GF-D8 (cell line): Measurements from ENCODE around the gene CTDSPL.

Experiments
- DNase-seq: peaks from one replicate; lab custom pipeline; 2025; lab: John Stamatoyannopoulos, UW

CTDSPL gene

GRCh38 chr3:37853691-37854413, 7.8 kb upstream of the CTDSPL start:
- no peak for DNase-seq

GRCh38 chr3:37855363-37855970, 6.2 kb upstream of the CTDSPL start:
- DNase-seq: no peak

DNA sequence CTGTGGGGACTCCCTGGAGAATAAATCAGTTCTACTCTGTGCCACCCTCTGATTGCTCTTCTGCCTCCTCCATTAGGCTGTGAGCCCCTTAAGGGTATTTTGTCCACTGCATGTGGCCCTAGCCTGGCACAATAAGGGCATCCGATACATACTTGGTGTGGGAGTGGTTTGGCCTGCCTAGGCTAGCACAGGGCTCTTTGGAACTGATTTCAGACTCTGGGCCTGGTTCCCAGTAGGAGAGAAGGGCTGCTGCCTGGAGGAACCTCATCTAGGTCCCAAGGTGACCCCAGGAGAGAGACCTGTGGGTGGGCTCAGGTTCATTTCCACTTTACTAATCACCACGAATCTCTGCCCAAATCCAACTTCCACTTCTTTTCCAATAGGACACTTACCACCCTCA, 5.3 kb upstream of the CTDSPL start:
- DNase-seq: no peak

DNA sequence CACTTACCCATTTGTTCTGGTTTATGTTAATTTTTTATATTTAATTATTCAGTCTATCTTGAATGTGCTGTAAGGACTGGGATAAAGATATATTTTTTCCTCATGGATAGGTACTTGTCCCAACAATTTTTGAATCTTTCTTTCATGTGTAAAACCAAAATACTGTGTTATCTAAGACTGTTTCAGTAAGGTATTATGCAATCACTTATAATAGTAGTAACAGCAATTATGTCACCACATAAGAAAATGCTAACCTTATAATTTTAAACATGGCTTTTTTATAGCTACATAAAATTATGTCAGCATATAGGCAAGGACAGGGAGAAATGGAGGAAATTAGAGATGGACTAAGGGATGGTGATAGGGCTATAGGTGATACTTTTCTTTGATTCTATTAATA, 2.9 kb upstream of the CTDSPL start:
- DNase-seq: no peak

DNA sequence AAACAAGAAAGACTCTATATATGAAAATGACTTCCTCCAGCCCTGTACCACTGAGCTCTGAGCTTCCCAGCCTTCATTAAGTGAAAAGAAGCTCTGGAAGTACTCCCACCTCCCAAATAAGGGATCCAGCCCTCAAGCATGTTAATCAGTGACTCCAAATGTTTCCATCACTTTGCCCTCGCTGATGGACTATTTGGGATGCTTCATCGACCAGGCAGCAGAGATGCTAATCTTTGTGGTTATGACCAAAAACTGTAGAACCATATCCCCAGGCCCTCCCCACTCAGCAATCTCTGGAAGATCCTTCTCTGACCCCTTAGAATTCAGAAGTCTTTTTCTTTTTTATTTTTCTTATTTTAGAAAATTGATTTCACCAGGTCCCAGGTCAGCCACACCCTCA, 2.3 kb upstream of the CTDSPL start:
- no peak for DNase-seq

- no peak for DNase-seq
Observed at GRCh38 chr3:37859908-37860199, 1.8 kb upstream of the CTDSPL start.

DNA sequence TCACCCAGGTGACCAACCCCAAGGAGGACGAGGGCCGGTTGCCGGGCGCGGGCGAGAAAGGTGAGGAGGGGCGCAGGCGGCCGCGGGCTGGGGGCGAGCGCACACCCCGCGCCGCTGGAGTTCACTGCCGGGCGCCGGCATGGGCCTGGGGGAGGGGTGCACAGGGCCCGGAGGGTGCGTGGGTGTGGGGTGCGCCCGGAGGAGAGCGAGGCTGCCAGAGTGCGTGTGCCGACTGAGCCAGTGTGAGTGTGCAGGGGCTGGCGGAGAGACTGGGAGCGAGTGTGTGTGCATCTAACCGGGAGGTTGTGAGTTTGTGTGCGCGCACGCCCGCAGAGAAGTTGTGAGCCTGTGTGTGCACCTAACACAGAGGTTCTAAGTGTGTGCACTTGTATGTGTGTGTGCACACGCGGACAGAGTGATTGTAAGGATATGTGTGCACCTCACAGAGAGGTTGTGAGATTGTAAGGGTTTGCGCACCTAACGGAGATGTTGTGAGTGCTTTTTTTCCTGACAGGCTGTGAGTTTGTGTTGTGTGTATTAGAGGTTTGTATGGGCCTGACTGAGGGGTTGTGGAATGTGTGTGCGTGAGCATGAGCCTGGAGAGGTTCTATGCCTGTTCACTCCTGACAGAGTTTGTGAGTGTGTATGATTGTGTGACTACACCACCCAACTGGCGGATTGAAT, 681 bp downstream of the CTDSPL start:
- DNase-seq: no peak

DNA sequence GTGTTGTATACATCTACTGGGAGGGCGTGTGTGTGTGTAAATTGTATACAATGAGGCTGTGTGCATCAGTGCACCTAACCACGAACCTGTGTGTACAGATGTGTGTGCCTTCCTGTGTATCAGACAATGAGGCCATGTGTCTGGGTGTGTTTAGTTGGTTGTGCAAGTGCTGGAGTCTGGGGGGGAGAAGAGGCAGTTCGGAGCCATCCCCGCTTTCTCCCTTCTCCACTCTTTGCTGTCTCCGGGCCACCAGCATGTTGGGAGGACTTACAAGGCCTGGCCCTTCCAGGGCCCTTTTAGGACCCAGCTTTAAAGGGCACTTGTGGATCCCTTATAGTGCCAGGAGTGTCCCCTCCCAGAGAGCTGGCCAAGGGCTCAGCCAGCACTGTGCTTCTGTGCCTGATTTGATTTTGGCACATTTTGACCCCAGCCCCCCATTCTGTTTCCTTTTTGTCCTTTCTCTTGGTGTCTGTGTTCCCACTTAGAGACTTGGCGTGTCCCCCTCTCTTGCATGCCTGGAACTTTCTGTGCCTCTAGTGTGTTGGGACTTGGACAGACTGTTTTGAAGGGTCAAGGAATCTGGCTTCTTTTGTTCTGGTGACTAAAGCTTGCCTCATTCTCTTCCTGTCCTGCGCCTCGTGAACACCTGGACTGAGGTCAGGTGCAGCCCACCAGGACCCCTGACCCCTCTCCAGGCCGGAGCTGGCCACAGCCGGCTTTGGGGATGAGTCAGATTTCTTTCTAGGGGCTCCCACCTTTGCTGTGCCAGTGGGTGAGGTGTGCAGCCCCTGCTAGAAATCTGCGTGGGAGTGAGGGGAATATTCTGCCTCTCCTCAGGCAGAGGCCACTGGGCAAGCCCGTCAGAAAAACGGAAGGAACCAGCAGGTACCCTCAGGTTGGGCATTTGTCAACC, 1.5 kb downstream of the CTDSPL start:
- DNase-seq: peak; percentile 19

- no peak for DNase-seq
Observed at GRCh38 chr3:37863949-37864822, 2.5 kb downstream of the CTDSPL start.

DNA sequence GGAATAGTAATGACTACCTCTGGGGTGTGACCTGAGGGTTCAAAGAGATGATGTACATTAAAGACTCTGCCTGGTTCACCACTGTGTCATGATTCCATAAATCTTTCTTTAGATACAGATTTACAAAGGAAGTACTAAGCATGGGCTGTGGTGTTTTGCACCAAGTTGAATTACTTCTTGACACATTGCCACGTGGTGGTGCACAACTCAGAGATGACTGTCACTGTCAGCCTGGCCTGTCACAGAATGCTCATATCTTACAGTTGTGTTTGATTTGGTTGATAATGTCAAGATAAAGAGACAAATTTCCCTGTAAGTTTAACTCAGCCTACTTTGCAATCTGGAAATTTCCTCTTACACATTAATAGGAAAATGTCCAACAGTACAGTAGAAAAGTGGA, 3.2 kb downstream of the CTDSPL start:
- no peak for DNase-seq

DNA sequence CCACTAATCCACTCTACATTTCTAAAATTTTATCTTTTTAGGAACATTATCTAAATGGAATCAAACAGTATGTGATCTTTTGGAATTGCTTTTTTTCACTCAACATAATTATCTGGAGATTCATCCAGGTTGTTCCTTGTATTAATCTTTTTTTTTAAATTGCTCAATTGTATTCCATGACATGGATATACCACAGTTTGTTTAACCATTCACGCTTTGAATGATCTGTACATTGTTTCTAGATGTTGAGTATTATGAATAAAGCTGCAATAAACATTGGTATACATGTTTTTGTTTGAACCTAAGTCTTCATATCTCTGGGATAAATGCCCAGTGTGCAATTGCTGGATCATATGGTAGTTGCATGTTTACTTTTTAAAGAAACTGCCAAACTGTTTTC, 5.5 kb downstream of the CTDSPL start:
- DNase-seq: no peak

- DNase-seq: no peak
Observed at GRCh38 chr3:37871858-37872257, 10.2 kb downstream of the CTDSPL start.

GRCh38 chr3:37872413-37873160, 10.9 kb downstream of the CTDSPL start:
- no peak for DNase-seq

DNA sequence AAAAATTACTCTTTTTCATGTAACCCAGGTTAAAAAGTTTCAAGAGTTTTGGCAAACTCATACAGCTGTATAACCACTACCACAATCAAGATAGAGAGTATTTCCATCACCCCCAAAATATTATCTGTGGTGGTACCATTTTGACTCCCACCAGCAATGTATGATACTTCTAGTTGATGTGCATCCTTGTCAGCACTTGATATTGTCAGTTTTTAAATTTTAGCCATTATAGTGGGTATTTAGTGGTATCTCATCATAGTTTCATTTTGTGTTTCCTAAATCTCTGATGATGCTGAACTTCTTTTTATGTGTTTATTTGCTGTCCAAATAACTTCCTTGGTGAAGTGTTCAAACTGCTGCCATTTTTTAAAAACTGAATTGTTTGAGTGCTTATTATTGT, 14.6 kb downstream of the CTDSPL start:
- no peak for DNase-seq

DNA sequence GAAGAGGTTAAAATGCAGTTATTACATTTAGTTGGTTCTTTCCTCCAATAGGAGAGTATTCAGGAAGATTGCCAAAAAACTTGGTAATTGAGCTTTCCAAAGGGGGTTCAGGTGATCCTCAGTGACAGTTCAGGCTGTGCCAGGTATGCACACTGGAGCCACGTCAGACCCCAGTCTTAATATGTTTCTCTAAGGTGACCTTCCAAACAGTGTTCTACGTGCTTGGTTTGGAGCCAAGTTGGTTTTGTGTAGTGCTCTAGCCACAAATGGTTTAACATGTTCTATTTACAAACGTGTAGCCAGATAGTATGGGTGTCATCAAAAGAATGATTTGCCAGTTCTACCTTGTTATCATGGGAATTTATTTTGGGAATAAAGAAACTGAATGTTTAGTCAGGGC, 21.0 kb downstream of the CTDSPL start:
- no peak for DNase-seq

- DNase-seq: no peak
Observed at GRCh38 chr3:37885814-37886213, 24.1 kb downstream of the CTDSPL start.

DNA sequence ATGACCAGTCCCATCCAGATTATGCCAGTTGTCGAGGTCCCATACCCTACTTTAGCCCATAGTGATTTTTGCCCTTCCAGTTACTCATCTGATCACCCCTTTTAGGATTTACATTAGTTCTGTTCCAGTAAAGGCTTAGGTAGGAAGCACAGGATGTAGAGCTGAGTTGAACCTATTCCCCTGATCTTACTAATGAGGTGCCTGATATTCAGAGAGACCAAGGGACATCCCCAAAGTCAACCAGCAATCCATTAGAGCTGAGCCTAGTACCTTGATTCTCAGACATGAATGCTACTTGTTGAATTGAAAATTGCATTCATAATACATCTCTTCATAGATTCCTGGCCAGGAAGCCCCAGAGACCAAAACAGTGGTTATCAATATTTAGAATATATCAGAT, 24.7 kb downstream of the CTDSPL start:
- DNase-seq: no peak

DNA sequence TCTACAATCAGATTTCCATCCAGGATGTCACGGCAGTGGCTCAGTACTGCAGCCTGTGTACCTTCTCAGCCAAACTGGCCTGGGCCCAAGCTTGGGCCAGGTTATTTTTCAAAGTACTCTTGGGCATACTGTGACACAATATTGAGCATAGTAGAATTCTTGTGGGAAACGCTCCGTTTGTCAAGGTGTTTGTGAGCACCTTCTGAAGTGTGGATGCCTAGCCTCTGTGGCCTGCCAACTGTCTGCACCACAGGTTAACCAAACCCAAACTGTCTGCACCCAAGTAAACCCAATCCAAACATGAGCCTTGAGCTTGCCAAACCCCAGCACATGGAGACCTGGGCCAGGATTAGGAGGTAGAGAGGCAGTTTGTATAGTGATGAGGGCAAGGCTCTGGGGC, 25.4 kb downstream of the CTDSPL start:
- DNase-seq: no peak

GRCh38 chr3:37887824-37888223, 26.1 kb downstream of the CTDSPL start:
- DNase-seq: no peak

- DNase-seq: peak; percentile 9
Observed at GRCh38 chr3:37888421-37888820, 26.7 kb downstream of the CTDSPL start.

DNA sequence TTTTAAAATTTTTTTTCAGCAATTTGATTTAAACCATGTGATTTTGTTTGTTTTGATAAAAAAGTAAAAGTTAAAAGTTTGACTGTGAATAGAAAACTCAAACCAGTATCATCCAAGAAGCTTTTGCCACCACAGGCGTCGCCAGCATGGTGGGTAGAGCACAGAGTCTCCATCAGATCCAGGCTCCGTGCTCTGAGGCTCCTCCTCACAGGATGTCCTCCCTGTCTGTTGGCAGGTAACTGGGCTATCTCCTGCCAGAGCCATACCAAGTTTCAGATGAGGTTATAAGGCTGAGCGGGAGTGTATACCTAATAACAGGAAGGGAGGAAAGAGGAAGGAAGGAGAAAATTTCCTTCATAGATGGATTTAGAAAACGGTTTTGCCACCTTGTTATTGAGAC, 28.8 kb downstream of the CTDSPL start:
- DNase-seq: no peak
